ENCODE measurements around the gene IL4R. TPM values are rescaled to one million over a fixed set of nuclear protein-coding genes. Genes with fewer than 3 reads are reported as not detected.

IL4R gene
- total and polyA plus RNA-seq, 2 of the 13 experiments (the other 11 are each of a cell fraction or from before 2014, with no cell fraction given), result 15.9 to 49.6 TPM

DNA sequence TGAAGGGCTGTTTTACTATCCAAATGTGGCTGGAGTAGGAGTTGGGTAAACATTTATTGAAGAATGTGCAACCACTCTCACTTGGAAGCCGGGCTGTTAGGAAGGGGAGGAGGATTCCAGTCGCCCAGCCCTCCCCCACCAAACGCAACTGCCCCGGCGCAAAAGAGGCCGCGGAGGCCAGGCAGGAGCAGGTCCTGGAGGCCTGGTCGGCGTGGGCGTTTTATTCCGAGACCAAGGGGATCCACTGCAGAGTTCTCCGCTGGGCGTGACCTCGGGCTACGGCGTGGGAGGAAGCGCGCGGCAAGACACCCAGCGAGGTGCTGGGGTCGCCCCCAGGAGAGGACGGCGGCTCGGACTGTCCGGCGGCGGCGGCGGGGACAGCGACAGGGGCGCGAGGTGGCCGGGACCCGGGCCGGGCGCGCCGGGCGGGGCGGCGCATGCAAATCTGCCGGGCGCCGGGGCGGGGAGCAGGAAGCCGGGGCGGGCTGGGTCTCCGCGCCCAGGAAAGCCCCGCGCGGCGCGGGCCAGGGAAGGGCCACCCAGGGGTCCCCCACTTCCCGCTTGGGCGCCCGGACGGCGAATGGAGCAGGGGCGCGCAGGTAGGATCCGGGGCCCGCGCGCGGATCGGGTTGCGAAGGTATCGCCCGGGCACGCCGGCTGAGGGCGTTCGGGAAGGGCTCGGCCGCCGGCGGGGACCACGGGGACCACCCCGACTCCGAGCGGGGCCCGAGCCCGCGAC lies at the start of gene IL4R (continued):
- TF ChIP-seq NONO (IDR thresholded peaks at IDR 0.05) (no peak), NONO (CRISPR knock-in tag; conservative IDR thresholded peaks at IDR 0.05) (no peak; the same call in none of the 2 replicates), ZNF563 (CRISPR knock-in tag; IDR thresholded peaks at IDR 0.05) (peak; percentile 85; the same call in 1 of the 2 replicates), JARID2 (CRISPR knock-in tag; IDR thresholded peaks at IDR 0.05; ENCODE audit: insufficient replicate concordance) (no peak), ZSCAN20 (CRISPR knock-in tag; IDR thresholded peaks at IDR 0.05; ENCODE audit: borderline replicate concordance) (no peak; the same call in 1 of the 2 replicates), FOXA3 (CRISPR knock-in tag; IDR thresholded peaks at IDR 0.05) (peak; percentile 57), RARG (CRISPR knock-in tag; IDR thresholded peaks at IDR 0.05; ENCODE audit: low read depth) (no peak), ZNF784 (CRISPR knock-in tag; IDR thresholded peaks at IDR 0.05; ENCODE audit: borderline replicate concordance) (no peak), FOXP4 (CRISPR knock-in tag; IDR thresholded peaks at IDR 0.05) (peak; percentile 88), YEATS2 (CRISPR knock-in tag; IDR thresholded peaks at IDR 0.05; ENCODE audit: borderline replicate concordance) (peak; percentile 75; the same call in 1 of the 2 replicates), ZFP41 (CRISPR knock-in tag; IDR thresholded peaks at IDR 0.05; ENCODE audit: borderline replicate concordance) (no peak), BCL6 (CRISPR knock-in tag; IDR thresholded peaks at IDR 0.05) (peak; percentile 86), HNRNPL (IDR thresholded peaks at IDR 0.05; ENCODE audit: low read depth, low read length) (no peak), SAFB2 (CRISPR knock-in tag; IDR thresholded peaks at IDR 0.05; ENCODE audit: borderline replicate concordance, low read depth) (no peak), KDM6A (CRISPR knock-in tag; IDR thresholded peaks at IDR 0.05; ENCODE audit: low read depth) (peak; percentile 52; the same call in 1 of the 2 replicates), AGO1 (IDR thresholded peaks at IDR 0.05; ENCODE audit: low read depth, low read length, poor library complexity, severe bottlenecking) (no peak)
- TF ChIP-seq, protein P1, sequence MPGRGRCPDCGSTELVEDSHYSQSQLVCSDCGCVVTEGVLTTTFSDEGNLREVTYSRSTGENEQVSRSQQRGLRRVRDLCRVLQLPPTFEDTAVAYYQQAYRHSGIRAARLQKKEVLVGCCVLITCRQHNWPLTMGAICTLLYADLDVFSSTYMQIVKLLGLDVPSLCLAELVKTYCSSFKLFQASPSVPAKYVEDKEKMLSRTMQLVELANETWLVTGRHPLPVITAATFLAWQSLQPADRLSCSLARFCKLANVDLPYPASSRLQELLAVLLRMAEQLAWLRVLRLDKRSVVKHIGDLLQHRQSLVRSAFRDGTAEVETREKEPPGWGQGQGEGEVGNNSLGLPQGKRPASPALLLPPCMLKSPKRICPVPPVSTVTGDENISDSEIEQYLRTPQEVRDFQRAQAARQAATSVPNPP (CRISPR knock-in tag; IDR thresholded peaks at IDR 0.05), result no peak; the same call in 1 of the 2 replicates
- TF ChIP-seq, protein P2, sequence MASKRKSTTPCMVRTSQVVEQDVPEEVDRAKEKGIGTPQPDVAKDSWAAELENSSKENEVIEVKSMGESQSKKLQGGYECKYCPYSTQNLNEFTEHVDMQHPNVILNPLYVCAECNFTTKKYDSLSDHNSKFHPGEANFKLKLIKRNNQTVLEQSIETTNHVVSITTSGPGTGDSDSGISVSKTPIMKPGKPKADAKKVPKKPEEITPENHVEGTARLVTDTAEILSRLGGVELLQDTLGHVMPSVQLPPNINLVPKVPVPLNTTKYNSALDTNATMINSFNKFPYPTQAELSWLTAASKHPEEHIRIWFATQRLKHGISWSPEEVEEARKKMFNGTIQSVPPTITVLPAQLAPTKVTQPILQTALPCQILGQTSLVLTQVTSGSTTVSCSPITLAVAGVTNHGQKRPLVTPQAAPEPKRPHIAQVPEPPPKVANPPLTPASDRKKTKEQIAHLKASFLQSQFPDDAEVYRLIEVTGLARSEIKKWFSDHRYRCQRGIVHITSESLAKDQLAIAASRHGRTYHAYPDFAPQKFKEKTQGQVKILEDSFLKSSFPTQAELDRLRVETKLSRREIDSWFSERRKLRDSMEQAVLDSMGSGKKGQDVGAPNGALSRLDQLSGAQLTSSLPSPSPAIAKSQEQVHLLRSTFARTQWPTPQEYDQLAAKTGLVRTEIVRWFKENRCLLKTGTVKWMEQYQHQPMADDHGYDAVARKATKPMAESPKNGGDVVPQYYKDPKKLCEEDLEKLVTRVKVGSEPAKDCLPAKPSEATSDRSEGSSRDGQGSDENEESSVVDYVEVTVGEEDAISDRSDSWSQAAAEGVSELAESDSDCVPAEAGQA (IDR thresholded peaks at IDR 0.05; ENCODE audit: low read depth), result 0 out of 2 replicates have a peak, but pooled peaks have one; percentile 10
- TF ChIP-seq, protein P2 (CRISPR knock-in tag; IDR thresholded peaks at IDR 0.05; ENCODE audit: borderline replicate concordance), result no peak

Data from HepG2 (cell line).